H1 (cell line): ENCODE results near the gene CCNY. TPM values are rescaled to one million over a fixed set of nuclear protein-coding genes. Genes with fewer than 3 reads are reported as not detected.

Source experiments
- CTCF ChIA-PET: fragments of 300-600 bp; sonication (Branson Sonifier 250); formaldehyde crosslinking; loops from one replicate; lab custom pipeline; 2021; ENCODE audit not compliant: partially characterized antibody; lab: Charles Lee
- POLR2A ChIA-PET: fragments of 300-600 bp; sonication (Branson Sonifier 250); formaldehyde crosslinking; loops from one replicate; lab custom pipeline; 2021; ENCODE audit warnings: inconsistent platforms; ENCODE audit not compliant: partially characterized antibody; lab: Charles Lee
- DNase-seq, 2 experiments: peaks; one replicate each; pipeline versions ENCODE4 v3.0.0 to v3.0.0-alpha.2; 2010 to 2022; ENCODE audit warnings: low spot score in 2 of 2, low read depth in 1 of 2, mixed read lengths in 1 of 2
- FAIRE-seq: peaks from 2 replicates; lab custom pipeline; 2011; peaks lifted over from hg19 to GRCh38; lab: Jason Lieb, UNC
- H2AFZ ChIP-seq: 2 replicates; pipeline ENCODE4 v1.8.1; 2012; ENCODE audit warnings: low read length, inconsistent platforms
- H2AK5ac ChIP-seq: 2 replicates; pipeline ENCODE4 v1.6.1; 2013; ENCODE audit warnings: low read depth, low read length
- H2BK120ac ChIP-seq: replicated peaks from 2 replicates; pipeline ENCODE3; 2013; ENCODE audit warnings: low read depth, low read length, inconsistent platforms
- H2BK12ac ChIP-seq: 2 replicates; pipeline ENCODE4 v1.6.1; 2013; ENCODE audit warnings: low read depth, low read length
- H2BK15ac ChIP-seq: 2 replicates; pipeline ENCODE4 v1.6.1; 2013; ENCODE audit warnings: low read length
- H2BK20ac ChIP-seq: 2 replicates; pipeline ENCODE4 v1.6.1; 2013; ENCODE audit warnings: low read length
- H2BK5ac ChIP-seq: 2 replicates; pipeline ENCODE4 v1.6.1; 2013; ENCODE audit warnings: low read depth, low read length
- H3K14ac ChIP-seq: 2 replicates; pipeline ENCODE4 v1.6.1; 2013; ENCODE audit warnings: inconsistent platforms; ENCODE audit not compliant: insufficient read length
- H3K18ac ChIP-seq: 2 replicates; pipeline ENCODE4 v1.6.1; 2013; ENCODE audit warnings: low read length; ENCODE audit errors: extremely low read depth
- H3K23ac ChIP-seq: 2 replicates; pipeline ENCODE4 v1.6.1; 2013; ENCODE audit warnings: inconsistent platforms; ENCODE audit not compliant: insufficient read length
- H3K23me2 ChIP-seq: 2 replicates; pipeline ENCODE4 v1.6.1; 2013; ENCODE audit warnings: low read depth, low read length
- H3K27ac ChIP-seq: 2 replicates; pipeline ENCODE4 v1.6.1; 2011; ENCODE audit warnings: low read depth, low read length, inconsistent platforms
- H3K27me3 ChIP-seq, 4 experiments: replicated peaks in 1 of 4; 1 replicate in 1 of 4; 2 replicates in 3 of 4; pipeline versions ENCODE4 v1.6.1 to v1.8.1; 2011 to 2013; ENCODE audit warnings: low read length in 3 of 4, mild to moderate bottlenecking in 3 of 4, inconsistent platforms in 2 of 4, mixed read lengths in 2 of 4, moderate library complexity in 1 of 4; ENCODE audit not compliant: control insufficient read depth in 3 of 4, insufficient read depth in 3 of 4; ENCODE audit errors: extremely low read depth in 1 of 4
- H3K36me3 ChIP-seq, 4 experiments: 2 replicates each; pipeline versions ENCODE4 v1.6.1 to v1.8.1; 2011 to 2013; ENCODE audit warnings: mild to moderate bottlenecking in 4 of 4, low read length in 3 of 4, moderate library complexity in 2 of 4, control low read depth in 1 of 4, inconsistent platforms in 1 of 4; ENCODE audit not compliant: insufficient read depth in 4 of 4, control insufficient read depth in 2 of 4
- H3K4ac ChIP-seq: replicated peaks from 2 replicates; pipeline ENCODE3; 2013; ENCODE audit warnings: low read length, low read depth, mixed read lengths, inconsistent platforms; ENCODE audit not compliant: insufficient read length
- H3K4me1 ChIP-seq, 4 experiments: replicated peaks in 1 of 4; 1 replicate in 1 of 4; 2 replicates in 3 of 4; pipeline versions ENCODE4 v1.6.1 to v1.8.1; 2011 to 2013; ENCODE audit warnings: low read length in 3 of 4, inconsistent platforms in 2 of 4, mixed read lengths in 1 of 4; ENCODE audit not compliant: insufficient read depth in 4 of 4, control insufficient read depth in 3 of 4
- H3K4me2 ChIP-seq, 2 experiments: 2 replicates each; pipeline versions ENCODE4 v1.6.1 to v1.8.1; 2011 to 2013; ENCODE audit warnings: low read depth in 2 of 2, low read length in 2 of 2, control low read depth in 1 of 2, inconsistent platforms in 1 of 2, mild to moderate bottlenecking in 1 of 2; ENCODE audit not compliant: insufficient read depth in 1 of 2
- H3K4me3 ChIP-seq, 4 experiments: fragments of 200-600, 300-600 bp in 1 of 4; sonication (generic), shearing (Covaris generic), sonication (Bioruptor Twin) in 1 of 4; 2 replicates each; pipeline versions ENCODE4 v1.5.1 to v1.8.1; 2011 to 2016; ENCODE audit warnings: low read length in 4 of 4, low read depth in 3 of 4, control low read depth in 2 of 4, inconsistent platforms in 2 of 4, mild to moderate bottlenecking in 2 of 4, mixed read lengths in 1 of 4, moderate library complexity in 1 of 4; ENCODE audit not compliant: insufficient read depth in 2 of 4; ENCODE audit errors: extremely low read depth in 1 of 4
- H3K56ac ChIP-seq: replicated peaks from 2 replicates; pipeline ENCODE3; 2013; ENCODE audit warnings: low read depth, mild to moderate bottlenecking, mixed read lengths, low read length, inconsistent platforms; ENCODE audit not compliant: insufficient read length
- H3K79me1 ChIP-seq: 2 replicates; pipeline ENCODE4 v1.6.1; 2013; ENCODE audit warnings: low read depth, low read length, control low read depth
- H3K79me2 ChIP-seq, 2 experiments: 2 replicates each; pipeline versions ENCODE4 v1.6.1 to v1.8.1; 2012 to 2013; ENCODE audit warnings: low read length in 2 of 2, mild to moderate bottlenecking in 2 of 2, inconsistent platforms in 1 of 2; ENCODE audit not compliant: insufficient read depth in 2 of 2, control insufficient read depth in 1 of 2
- H3K9ac ChIP-seq, 4 experiments: replicated peaks in 1 of 4; 1 replicate in 1 of 4; 2 replicates in 3 of 4; pipeline versions ENCODE4 v1.6.1 to v1.8.1; 2011 to 2013; ENCODE audit warnings: low read depth in 3 of 4, low read length in 3 of 4, control low read depth in 2 of 4, mild to moderate bottlenecking in 2 of 4, moderate library complexity in 2 of 4, inconsistent platforms in 1 of 4; ENCODE audit errors: extremely low read depth in 1 of 4
- H3K9me3 ChIP-seq, 2 experiments: 2 replicates each; pipeline versions ENCODE4 v1.6.1 to v1.8.1; 2012 to 2013; ENCODE audit warnings: mild to moderate bottlenecking in 2 of 2, moderate library complexity in 2 of 2, control low read depth in 1 of 2, inconsistent platforms in 1 of 2, low read depth in 1 of 2, low read length in 1 of 2, mixed read lengths in 1 of 2; ENCODE audit not compliant: insufficient read depth in 2 of 2
- H4K20me1 ChIP-seq, 2 experiments: replicated peaks in 1 of 2; 2 replicates each; pipeline versions ENCODE3 to v1.8.1; 2011 to 2013; ENCODE audit warnings: inconsistent platforms in 2 of 2, low read length in 2 of 2, mild to moderate bottlenecking in 1 of 2; ENCODE audit not compliant: insufficient read depth in 2 of 2, control insufficient read depth in 1 of 2
- H4K5ac ChIP-seq: 2 replicates; pipeline ENCODE4 v1.6.1; 2013; ENCODE audit warnings: low read length, low read depth, mixed read lengths, inconsistent platforms; ENCODE audit not compliant: insufficient read length
- H4K8ac ChIP-seq: 2 replicates; pipeline ENCODE4 v1.8.0; 2013; ENCODE audit warnings: mild to moderate bottlenecking, moderate library complexity, low read length, inconsistent platforms; ENCODE audit not compliant: insufficient read depth; ENCODE audit errors: extremely low read depth
- H4K91ac ChIP-seq: replicated peaks from 2 replicates; pipeline ENCODE3; 2013; ENCODE audit warnings: low read length, mixed read lengths, inconsistent platforms; ENCODE audit not compliant: insufficient read length
- CBX5 ChIP-seq: fragments of 300-800, 300-1000 bp; sonication (generic); IDR thresholded peaks from 2 replicates; pipeline ENCODE4 v1.7.1; 2016; ENCODE audit warnings: antibody characterized with exemption, low read length, low read depth
- EZH2 ChIP-seq: fragments of 200-600 bp; sonication (generic); IDR thresholded peaks from 2 replicates; pipeline ENCODE4 v1.7.1; 2012; ENCODE audit warnings: low read depth, mild to moderate bottlenecking, moderate library complexity, low read length, inconsistent platforms; ENCODE audit not compliant: severe bottlenecking
- KDM5A ChIP-seq: fragments of 200-600 bp; IDR thresholded peaks from 2 replicates; pipeline ENCODE4 v1.7.1; 2012; ENCODE audit warnings: mild to moderate bottlenecking, low read length, inconsistent platforms, mixed read lengths
- MAFK ChIP-seq: IDR thresholded peaks from 2 replicates; pipeline ENCODE4 v1.6.1; 2012; ENCODE audit warnings: low read depth, mild to moderate bottlenecking, improper control_type of control experiment, low read length
- WGBS, 2 experiments: shearing (Covaris generic) in 1 of 2; methylation state at CpG; one replicate each; pipeline versions ENCODE4 v1.1.6 to v1.1.7; 2013 to 2015; ENCODE audit warnings: low lambda C conversion rate in 2 of 2, mixed read lengths in 2 of 2, inconsistent platforms in 1 of 2, low coverage in 1 of 2, missing lambda C conversion rate in 1 of 2; ENCODE audit not compliant: insufficient replicate concordance in 2 of 2, insufficient coverage in 1 of 2, insufficient read length in 1 of 2; ENCODE audit errors: extremely low coverage in 1 of 2, missing lambda C conversion rate in 1 of 2; 5-methylcytosine and 5-hydroxymethylcytosine counted together
- polyA plus RNA-seq, 7 experiments: library from polyadenylated mRNA; depleted of rRNA in 3 of 7; stranded (reverse) in 5 of 7; unstranded in 2 of 7; fragments of >200 nt in 5 of 7; fragments of 200-250 nt in 2 of 7; gene quantifications; 1 replicate in 5 of 7; 2 replicates in 1 of 7; 4 replicates in 1 of 7; pipeline versions ENCODE4 v1.2.1 to v1.2.3, GENCODE V29; 2011 to 2013; ENCODE audit warnings: missing spikeins in 2 of 7, mixed read lengths in 2 of 7
- total RNA-seq: library from RNA; stranded (reverse); fragmentation: NEBNext Ultra II Directional; extraction: Animal tissue kit (Norgen Biotek cat#: 25700); gene quantifications from 2 replicates; pipeline ENCODE4 v1.2.1, GENCODE V29; 2021
- TF ChIP-seq, protein P1 (sequence below): IDR thresholded peaks from 2 replicates; pipeline ENCODE4 v1.6.1; 2011; ENCODE audit warnings: low read length, improper control_type of control experiment

CCNY gene
- total and polyA plus RNA-seq, 2 of the 8 experiments (the other 6 are each of a cell fraction or from before 2014, with no cell fraction given): 25.3 to 68.2 TPM

DNA sequence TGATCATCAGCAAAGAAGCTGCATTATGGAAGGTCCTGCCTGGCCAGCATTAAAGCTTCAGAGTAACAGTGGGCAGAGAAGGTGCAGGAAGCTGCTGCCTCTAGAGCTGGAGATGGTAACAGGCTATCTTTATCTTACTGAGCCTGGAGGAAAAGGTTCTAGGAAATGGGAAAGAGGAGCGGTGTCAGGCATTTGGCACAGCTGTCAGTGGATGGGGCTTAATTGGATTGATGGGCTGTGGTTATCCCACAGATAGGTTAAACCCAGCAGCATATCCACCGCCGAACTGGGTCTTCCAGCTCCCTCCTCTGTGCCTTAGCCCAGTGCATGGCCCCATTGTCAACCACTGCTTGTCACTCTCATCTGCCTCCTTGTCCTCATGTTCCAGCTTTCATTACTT, 127.6 kb downstream of the CCNY start:
- Histone ChIP-seq H3K56ac (no peak overlapping the region), H4K8ac (no peak overlapping the region), H3K14ac (no peak overlapping the region), H2BK12ac (peak overlapping the region; percentile 27; the same call in 1 of the 2 replicates), H3K4ac (no peak overlapping the region), H2BK120ac (peak overlapping the region; percentile 7), H3K4me1 (peaks cover 17 to 40% (median 38%) of the 10 kb centered on the region in 4 experiments), H2BK15ac (0 out of 2 replicates have a peak overlapping the region, but pooled peaks have one; percentile 20), H3K36me3 (no peaks in the 10 kb centered on the region; a peak in 1 of 8 replicates), H3K79me2 (peaks cover 2 to 90% of the 10 kb centered on the region in 2 experiments; a peak in 3 of 4 replicates), H3K18ac (no peak overlapping the region), H2BK20ac (no peak overlapping the region), H3K23me2 (peaks cover 3% of the 10 kb centered on the region; the same call in 1 of the 2 replicates), H3K9me3 (no peaks in the 10 kb centered on the region), H4K5ac (no peak overlapping the region)
- TF ChIP-seq EZH2: no peak
- TF ChIP-seq, protein P1, sequence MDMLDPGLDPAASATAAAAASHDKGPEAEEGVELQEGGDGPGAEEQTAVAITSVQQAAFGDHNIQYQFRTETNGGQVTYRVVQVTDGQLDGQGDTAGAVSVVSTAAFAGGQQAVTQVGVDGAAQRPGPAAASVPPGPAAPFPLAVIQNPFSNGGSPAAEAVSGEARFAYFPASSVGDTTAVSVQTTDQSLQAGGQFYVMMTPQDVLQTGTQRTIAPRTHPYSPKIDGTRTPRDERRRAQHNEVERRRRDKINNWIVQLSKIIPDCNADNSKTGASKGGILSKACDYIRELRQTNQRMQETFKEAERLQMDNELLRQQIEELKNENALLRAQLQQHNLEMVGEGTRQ: no peak
- TF ChIP-seq MAFK: no peak
- no peak for TF ChIP-seq KDM5A
- no peak for TF ChIP-seq CBX5
- TF ChIP-seq, all 59 proteins: peak for 0
- 87% methylated on average over 3 of the region's 3 CpGs; no CpG with 5 or more reads in 1 of the 2 experiments for WGBS, 2 experiments
- H2BK5ac ChIP-seq: peak overlapping the region; percentile 22; the same call in 1 of the 2 replicates
- no peak for FAIRE-seq
- CTCF ChIA-PET: interaction anchor here (0.8 to 2.0 kb wide), 4 partner anchors 9 to 84 kb away, joined by 3 to 6 read pairs (median 4); no protein-coding TSS in a partner anchor
- H3K9ac ChIP-seq: no peak overlapping the region; a peak in 1 of 7 replicates
- no peak overlapping the region for H2AFZ ChIP-seq
- peak overlapping the region; percentile 68; the same call in 1 of the 2 replicates for H2AK5ac ChIP-seq
- POLR2A ChIA-PET: interaction anchor here (1.1 kb wide), 1 partner anchor 23 kb away, joined by 3 read pairs; no protein-coding TSS in a partner anchor
- no peak overlapping the region for H3K4me3 ChIP-seq
- no peak overlapping the region for H3K27ac ChIP-seq
- peaks cover 6% of the 10 kb centered on the region; the same call in 1 of the 2 replicates for H3K79me1 ChIP-seq
- peaks cover 0 to 7% of the 10 kb centered on the region in 2 experiments for H4K20me1 ChIP-seq
- no peak overlapping the region for H3K23ac ChIP-seq
- H3K4me2 ChIP-seq: peak overlapping the region in 1 of 2 experiments; percentile 75; a peak in 2 of 4 replicates
- peak overlapping the region; percentile 3 for H4K91ac ChIP-seq
- no peaks in the 10 kb centered on the region for H3K27me3 ChIP-seq
- DNase-seq: no peak
